Spleen (tissue), 7 donors: ENCODE measurements around the gene CRYBG3.

Experiments used
- CTCF ChIP-seq, 11 experiments: fragments of 200-600 bp in 7 of 11; fragments of 450-650 bp in 4 of 11; sonication (generic) in 4 of 11; IDR thresholded peaks in 8 of 11; conservative IDR thresholded peaks in 3 of 11; 1 replicate in 7 of 11; 2 replicates in 4 of 11; pipeline versions ENCODE4 v1.4.0 to v1.8.0; 2016 to 2021; ENCODE audit warnings: antibody characterized with exemption in 11 of 11, inconsistent platforms in 4 of 11, mild to moderate bottlenecking in 1 of 11
- POLR2A ChIP-seq, 3 donors: fragments of 450-650 bp; IDR thresholded peaks; one replicate each; pipeline ENCODE4 v1.5.1; 2017; ENCODE audit warnings: antibody characterized with exemption in 3 of 3, mild to moderate bottlenecking in 1 of 3
- donor health status: DM: no; HTN: no; CAD: no; lungs with moderate emphysema.
- donor health status: DM: no; HTN: no; CAD: no.
- donor health status: DM: no; HTN: no; CAD: no.

GRCh38 chr3:97988784-97989568 is 167.2 kb downstream of the CRYBG3 start:
- no peak for TF ChIP-seq CTCF (IDR thresholded peaks at IDR 0.05 in 8 of 11, conservative IDR thresholded peaks at IDR 0.05 in 3 of 11)
- no peak for TF ChIP-seq POLR2A (IDR thresholded peaks at IDR 0.05)
